CD4-positive, alpha-beta T cell treated with Interleukin-6 for 4 hours (primary cell): ENCODE data around the gene MAPKBP1.

Experiments used
- DNase-seq: peaks from one replicate; pipeline ENCODE4 v3.0.0-alpha.2; 2020; ENCODE audit warnings: mixed read lengths

MAPKBP1 gene

GRCh38 chr15:41850482-41851166 lies 76.3 kb downstream of the MAPKBP1 start:
- no peak for DNase-seq

GRCh38 chr15:41851167-41851523 lies 76.9 kb downstream of the MAPKBP1 start:
- no peak for DNase-seq

- DNase-seq = no peak
These were observed 77.6 kb downstream of the MAPKBP1 start for GRCh38 chr15:41851755-41852370.

- DNase-seq = no peak
These were observed 78.7 kb downstream of the MAPKBP1 start for GRCh38 chr15:41852736-41853590.

- no peak for DNase-seq
These were observed 79.5 kb downstream of the MAPKBP1 start for GRCh38 chr15:41853831-41854230.

GRCh38 chr15:41854443-41854842 lies 80.2 kb downstream of the MAPKBP1 start:
- no peak for DNase-seq

- DNase-seq = no peak
These were observed 81.1 kb downstream of the MAPKBP1 start for GRCh38 chr15:41855261-41855961.

GRCh38 chr15:41856262-41856661 lies 82.0 kb downstream of the MAPKBP1 start:
- DNase-seq = no peak

GRCh38 chr15:41856716-41857115 lies 82.4 kb downstream of the MAPKBP1 start:
- DNase-seq = no peak

- DNase-seq = no peak
These were observed 83.0 kb downstream of the MAPKBP1 start for GRCh38 chr15:41857316-41857715.

- no peak for DNase-seq
These were observed 84.5 kb downstream of the MAPKBP1 start for GRCh38 chr15:41858756-41859155.

- DNase-seq = no peak
These were observed 86.0 kb downstream of the MAPKBP1 start for GRCh38 chr15:41860049-41860828.

- DNase-seq = no peak
These were observed 87.6 kb downstream of the MAPKBP1 start for GRCh38 chr15:41861736-41862356.

- DNase-seq = no peak
These were observed 88.3 kb downstream of the MAPKBP1 start for GRCh38 chr15:41862515-41863116.

GRCh38 chr15:41865490-41866055 lies 91.3 kb downstream of the MAPKBP1 start:
- DNase-seq = no peak

- no peak for DNase-seq
These were observed 92.0 kb downstream of the MAPKBP1 start for GRCh38 chr15:41866263-41866703.

- DNase-seq = no peak
These were observed 92.7 kb downstream of the MAPKBP1 start for GRCh38 chr15:41866872-41867579.

- no peak for DNase-seq
These were observed 94.0 kb downstream of the MAPKBP1 start for GRCh38 chr15:41868321-41868720.

- DNase-seq = no peak
These were observed 95.7 kb downstream of the MAPKBP1 start for GRCh38 chr15:41869770-41870688.
